ENCODE measurements around the gene TBC1D22A.

The TBC1D22A gene

GRCh38 chr22:46936378-46936903 lies 174.0 kb downstream of the TBC1D22A start:
- no peak for DNase-seq

GRCh38 chr22:46937185-46937584 lies 174.7 kb downstream of the TBC1D22A start:
- DNase-seq: no peak

- no peak for DNase-seq
Measured at GRCh38 chr22:46937939-46938338, 175.5 kb downstream of the TBC1D22A start.

GRCh38 chr22:46941968-46942798 lies 179.7 kb downstream of the TBC1D22A start:
- no peak for DNase-seq

- no peak for DNase-seq
Measured at GRCh38 chr22:46942799-46943785, 180.6 kb downstream of the TBC1D22A start.

- no peak for DNase-seq
Measured at GRCh38 chr22:46945481-46945880, 183.0 kb downstream of the TBC1D22A start.

- DNase-seq: no peak
Measured at GRCh38 chr22:46946383-46946962, 184.0 kb downstream of the TBC1D22A start.

- DNase-seq: no peak
Measured at GRCh38 chr22:46947516-46948257, 185.2 kb downstream of the TBC1D22A start.

GRCh38 chr22:46948411-46949144 lies 186.1 kb downstream of the TBC1D22A start:
- DNase-seq: no peak

- DNase-seq: no peak
Measured at GRCh38 chr22:46951350-46951749, 188.9 kb downstream of the TBC1D22A start.

- DNase-seq: no peak
Measured at GRCh38 chr22:46951973-46952372, 189.5 kb downstream of the TBC1D22A start.

GRCh38 chr22:46953968-46954765 lies 191.7 kb downstream of the TBC1D22A start:
- DNase-seq: no peak

- no peak for DNase-seq
Measured at GRCh38 chr22:46954781-46955180, 192.3 kb downstream of the TBC1D22A start.

- DNase-seq: no peak
Measured at GRCh38 chr22:46956498-46957215, 194.2 kb downstream of the TBC1D22A start.

- no peak for DNase-seq
Measured at GRCh38 chr22:46957521-46957920, 195.1 kb downstream of the TBC1D22A start.

- DNase-seq: no peak
Measured at GRCh38 chr22:46958191-46958590, 195.7 kb downstream of the TBC1D22A start.

- DNase-seq: no peak
Measured at GRCh38 chr22:46958658-46959057, 196.2 kb downstream of the TBC1D22A start.

GRCh38 chr22:46959369-46959768 lies 196.9 kb downstream of the TBC1D22A start:
- no peak for DNase-seq

GRCh38 chr22:46961591-46962295 lies 199.3 kb downstream of the TBC1D22A start:
- DNase-seq: no peak

Measured in T-helper 2 cell (primary cell).